Thyroid gland (tissue), 4 donors: ENCODE measurements around the gene IL12B.

Experiments
- CTCF ChIP-seq, 6 experiments: fragments of 200-600 bp in 3 of 6; fragments of 450-650 bp in 3 of 6; sonication (generic) in 3 of 6; IDR thresholded peaks; one replicate each; pipeline ENCODE4 v1.5.1; 2016 to 2019; ENCODE audit warnings: antibody characterized with exemption in 6 of 6, mild to moderate bottlenecking in 2 of 6, inconsistent platforms in 1 of 6, moderate library complexity in 1 of 6
- POLR2A ChIP-seq, 2 donors: fragments of 450-650 bp; IDR thresholded peaks; one replicate each; pipeline ENCODE4 v1.6.1; 2017; ENCODE audit warnings: antibody characterized with exemption in 2 of 2, mild to moderate bottlenecking in 2 of 2, moderate library complexity in 1 of 2

GRCh38 chr5:159345861-159346260 lies 15.6 kb upstream of the IL12B start:
- no peak for TF ChIP-seq CTCF (IDR thresholded peaks at IDR 0.05)
- no peak for TF ChIP-seq POLR2A (IDR thresholded peaks at IDR 0.05)
